ENCODE measurements around the gene SIAH3.

SIAH3 gene

GRCh38 chr13:45820106-45820838 is 31.3 kb downstream of the SIAH3 start:
- DNase-seq = no peak

- no peak for DNase-seq
These were observed 33.7 kb downstream of the SIAH3 start for GRCh38 chr13:45817833-45818232.

GRCh38 chr13:45816427-45816826 is 35.1 kb downstream of the SIAH3 start:
- DNase-seq = no peak

- peak in 1 of 2 experiments; percentile 57 for DNase-seq
These were observed 38.7 kb downstream of the SIAH3 start for GRCh38 chr13:45812695-45813372.

GRCh38 chr13:45811891-45812694 is 39.5 kb downstream of the SIAH3 start:
- peak in 1 of 2 experiments; percentile 78 for DNase-seq

GRCh38 chr13:45809801-45810394 is 41.7 kb downstream of the SIAH3 start:
- no peak for DNase-seq

DNA sequence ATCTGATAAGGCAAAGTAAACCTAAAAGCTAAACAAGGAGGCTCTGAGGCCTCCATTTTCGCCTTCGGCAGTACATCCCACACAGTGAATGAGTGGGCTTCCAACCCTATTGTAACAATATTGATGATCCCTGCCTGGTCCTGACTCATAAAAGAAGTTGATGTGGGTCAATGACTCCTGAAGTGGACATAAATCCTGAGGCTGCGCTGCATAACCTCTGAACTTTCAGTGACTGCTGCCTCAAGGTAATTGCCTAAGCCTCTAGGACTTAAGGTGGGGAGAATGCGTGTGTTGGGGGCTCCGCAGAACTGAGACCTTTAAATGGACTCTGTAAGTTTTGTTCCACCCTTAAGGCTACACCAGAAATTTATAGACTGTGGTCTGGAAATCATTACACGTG is 42.6 kb downstream of the SIAH3 start:
- DNase-seq = no peak

- DNase-seq = peak; percentile 33 to 70
These were observed 43.9 kb downstream of the SIAH3 start for GRCh38 chr13:45807520-45808099.

DNA sequence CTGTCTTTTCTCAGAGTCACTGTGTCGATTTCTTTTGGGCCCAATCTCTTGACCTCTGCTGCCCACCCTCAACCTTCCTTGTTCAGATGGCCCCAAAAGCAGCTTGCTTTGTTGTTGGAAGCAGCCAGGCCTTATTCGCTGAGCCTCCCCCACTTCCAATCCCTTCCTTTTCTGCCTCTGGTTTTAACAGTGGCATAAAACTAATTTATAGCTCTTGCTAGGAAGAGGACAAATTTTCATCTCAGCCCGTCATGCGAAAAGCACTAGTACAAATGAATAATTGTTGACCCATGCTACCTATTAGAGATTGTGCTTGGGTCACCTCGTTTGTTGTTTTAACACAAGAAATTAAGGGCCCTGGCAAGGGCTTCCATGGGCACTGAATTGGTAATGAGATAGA is 51.1 kb downstream of the SIAH3 start:
- DNase-seq = no peak

GRCh38 chr13:45799451-45799850 is 52.1 kb downstream of the SIAH3 start:
- DNase-seq = peak; percentile 90 to 96

DNA sequence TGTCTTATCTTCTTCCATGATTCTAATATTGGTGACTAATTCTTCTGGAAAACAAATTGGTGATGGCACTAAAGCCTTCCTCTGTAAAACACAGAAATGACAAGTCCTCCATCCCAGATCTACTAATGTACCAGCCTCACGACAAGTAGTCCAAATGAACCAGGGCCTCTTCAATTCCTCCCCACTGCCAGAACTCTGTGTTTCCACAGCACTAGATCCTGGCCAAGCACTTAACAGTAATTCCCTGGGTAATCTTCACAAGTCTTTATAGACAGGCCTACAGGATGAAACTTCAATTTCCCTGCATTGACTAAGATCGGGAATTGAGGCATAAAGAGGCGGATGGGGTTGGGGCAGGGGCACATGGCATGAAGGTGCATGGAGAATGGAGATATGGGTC is 52.7 kb downstream of the SIAH3 start:
- peak in 1 of 2 experiments; percentile 9 for DNase-seq

DNA sequence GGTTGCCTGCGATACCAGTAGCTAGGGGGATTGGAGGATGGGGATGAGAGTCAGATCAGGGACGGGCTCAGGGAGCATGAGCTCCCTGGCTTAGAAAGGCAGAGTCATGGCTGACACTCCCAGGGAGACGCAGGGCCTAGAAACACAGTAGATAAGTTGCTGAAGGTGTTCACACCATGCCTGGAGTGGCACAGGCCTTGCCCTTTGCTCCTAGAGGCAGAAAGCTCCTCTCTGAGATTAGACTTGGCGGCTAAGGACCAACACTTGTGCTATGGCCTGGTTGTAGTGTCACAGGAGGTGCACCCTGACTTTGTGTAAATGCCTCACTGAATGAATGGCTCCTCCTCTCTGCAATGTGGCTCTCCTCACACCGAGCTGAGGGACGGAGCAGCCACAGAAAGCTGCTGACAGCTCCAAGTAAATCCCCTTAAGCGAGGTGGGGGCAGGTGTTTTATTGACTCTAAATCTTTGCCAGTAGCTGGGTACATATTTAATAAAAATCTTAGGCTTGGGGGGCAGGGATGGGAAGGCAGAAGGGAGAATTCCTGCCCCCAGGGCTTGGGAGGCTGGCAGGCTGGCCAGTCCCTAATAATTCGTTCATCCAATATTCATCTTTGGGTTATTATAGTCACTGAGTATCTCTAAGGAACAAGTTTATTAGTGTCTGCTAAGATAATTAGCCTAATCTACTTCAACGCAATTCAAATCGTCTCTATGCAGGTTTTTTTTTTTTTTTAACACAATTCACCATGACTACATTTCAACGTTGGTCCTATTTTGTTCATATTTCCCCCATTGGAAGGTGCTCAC is 54.9 kb downstream of the SIAH3 start:
- DNase-seq = peak in 1 of 2 experiments; percentile 43

- DNase-seq = no peak
These were observed 58.7 kb downstream of the SIAH3 start for GRCh38 chr13:45792827-45793303.

DNA sequence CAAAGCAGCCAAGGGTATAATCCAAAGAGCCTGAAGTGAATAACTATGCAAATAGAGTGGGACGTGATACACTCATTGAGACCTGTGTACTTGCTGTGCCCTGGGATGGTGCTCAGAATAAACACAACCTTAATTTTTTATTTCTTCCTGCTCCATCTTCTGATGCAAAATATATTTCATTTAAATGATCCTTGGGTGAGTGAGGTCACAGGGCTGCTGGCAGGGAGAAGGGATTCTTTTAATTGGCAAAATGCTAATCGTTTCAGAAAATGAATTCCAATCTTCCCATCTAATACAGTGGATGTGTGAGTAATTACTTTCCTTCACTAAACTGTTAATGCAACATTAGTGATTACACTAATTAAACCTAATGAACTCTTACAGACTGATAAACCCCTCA is 63.5 kb downstream of the SIAH3 start:
- DNase-seq = no peak

DNA sequence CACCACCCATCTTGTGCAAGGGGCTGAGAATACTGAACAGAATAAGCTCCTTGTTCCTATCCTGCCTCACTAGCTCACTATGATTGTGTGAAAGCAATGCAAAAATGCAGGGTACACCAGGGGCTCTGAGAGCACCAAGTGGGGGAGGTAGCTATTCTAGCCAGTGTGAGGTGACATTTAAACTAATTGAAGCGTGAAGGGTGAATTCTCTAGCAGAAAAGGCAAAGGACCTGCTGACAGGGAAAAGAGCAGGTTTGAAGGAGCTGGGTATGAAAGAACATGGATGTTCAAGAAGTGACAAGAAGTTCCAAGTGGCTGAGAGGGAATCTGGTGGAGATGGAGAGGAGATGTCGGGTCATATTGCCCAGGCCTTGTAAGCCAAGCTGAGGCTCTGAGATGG is 64.2 kb downstream of the SIAH3 start:
- DNase-seq = no peak

DNA sequence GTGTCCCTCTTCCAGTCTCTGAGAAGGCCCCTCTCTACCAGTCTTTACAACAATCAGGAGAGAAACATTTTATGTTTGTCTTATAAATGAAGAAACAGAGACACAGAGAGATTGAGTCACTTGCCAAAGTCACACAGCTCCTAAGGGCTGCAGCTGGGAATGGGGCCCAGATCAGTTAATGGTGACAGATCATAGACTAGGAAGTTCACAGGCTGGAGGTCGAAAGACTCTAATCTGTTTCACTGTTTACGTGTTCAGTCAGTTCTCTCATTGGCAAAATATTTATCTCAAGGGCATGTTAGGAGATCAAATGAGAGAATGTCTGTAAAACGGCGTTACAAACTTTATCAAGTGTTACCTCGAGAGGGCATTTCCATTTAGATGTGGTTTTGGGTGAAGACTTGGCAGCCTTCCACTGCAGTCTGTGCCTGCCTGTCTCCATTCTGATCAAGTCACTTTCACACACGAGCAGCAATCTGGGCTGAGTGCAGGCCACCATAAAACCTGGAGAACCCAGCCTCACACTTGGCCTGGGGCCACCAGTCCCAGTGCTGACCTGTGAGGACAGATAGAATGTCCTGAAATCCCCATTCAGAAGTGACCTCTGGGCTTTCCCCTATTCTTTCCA is 65.1 kb downstream of the SIAH3 start:
- no peak for DNase-seq

DNA sequence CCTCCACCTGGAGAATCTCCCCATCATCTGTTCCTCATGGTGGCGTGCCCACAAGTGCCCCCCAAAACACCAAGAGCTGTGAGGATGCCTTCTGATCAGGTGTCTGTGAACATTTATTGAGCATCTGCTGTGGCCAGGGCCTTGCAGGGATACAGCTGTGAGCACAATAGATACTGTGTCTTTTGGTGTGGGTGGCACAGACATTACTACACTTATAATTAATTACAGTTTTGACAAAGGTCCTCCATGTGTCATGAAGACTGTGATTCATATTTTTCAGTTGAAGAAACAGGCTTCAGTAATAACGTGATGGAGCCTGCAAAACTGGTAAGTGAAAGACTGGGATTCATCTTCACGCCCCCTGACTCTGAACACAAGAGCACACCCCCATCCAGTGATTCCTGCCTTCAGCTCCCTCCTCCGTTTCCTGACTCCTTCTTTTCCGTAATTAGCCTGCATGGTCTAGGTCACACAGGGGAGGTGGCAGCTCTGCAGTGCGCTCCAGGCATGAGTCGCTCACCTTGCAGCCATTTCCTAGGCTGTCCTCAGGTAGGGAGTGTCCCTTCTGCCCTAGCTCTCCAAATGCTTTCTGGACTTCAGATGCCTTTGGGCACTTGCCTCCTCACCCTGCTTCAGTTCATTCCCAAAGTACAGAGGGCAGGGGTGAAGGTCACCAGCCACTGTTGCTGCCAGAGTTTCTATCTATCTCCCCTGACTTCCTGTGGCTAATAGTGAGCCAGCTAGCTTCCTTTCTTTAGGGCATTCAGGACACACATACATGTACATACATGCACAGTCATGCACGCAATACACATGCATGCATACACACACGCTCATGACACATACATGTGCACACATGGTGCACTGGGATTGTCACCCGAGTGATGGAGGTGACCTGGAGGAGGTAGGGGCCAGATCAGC is 66.5 kb downstream of the SIAH3 start:
- DNase-seq = no peak

DNA sequence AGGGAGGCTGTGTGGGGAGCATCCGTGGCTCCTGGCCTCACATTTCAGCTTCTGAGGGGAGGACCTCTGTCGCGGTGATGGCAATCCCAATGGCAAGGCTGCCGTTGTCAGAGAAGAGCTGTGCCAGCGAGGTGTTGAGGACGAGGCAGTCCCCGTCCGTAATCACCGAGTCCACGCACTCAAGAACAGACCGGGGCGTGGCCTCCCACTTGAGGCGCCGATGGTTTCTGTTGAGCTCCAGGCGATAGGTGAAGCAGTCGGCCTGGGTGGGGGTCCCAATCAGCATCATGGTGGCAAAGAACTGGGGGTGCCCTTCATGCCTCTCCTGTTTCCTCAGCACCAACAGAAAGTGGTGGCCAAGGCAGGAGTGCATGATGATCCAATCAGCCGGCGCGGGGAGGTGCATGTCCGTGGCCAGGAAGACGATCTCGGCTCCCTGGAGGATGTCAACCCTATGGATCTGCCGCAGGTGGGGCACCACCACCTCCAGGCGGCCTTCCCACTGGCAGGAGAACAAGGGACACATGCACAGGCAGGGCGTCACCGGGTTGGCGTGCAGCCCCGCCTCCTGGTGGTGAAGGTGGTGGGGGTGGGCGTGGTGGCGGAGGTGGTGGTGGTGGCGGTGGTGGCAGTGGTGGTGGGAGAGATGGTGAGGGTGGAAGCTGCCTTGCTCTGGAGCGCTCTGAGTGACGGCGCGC is 68.1 kb downstream of the SIAH3 start:
- DNase-seq = no peak

GRCh38 chr13:45782327-45783045 is 69.1 kb downstream of the SIAH3 start:
- no peak for DNase-seq

Measured in NCI-H524 (cell line).